ENCODE results near the gene TIPARP.

Gene TIPARP

DNA sequence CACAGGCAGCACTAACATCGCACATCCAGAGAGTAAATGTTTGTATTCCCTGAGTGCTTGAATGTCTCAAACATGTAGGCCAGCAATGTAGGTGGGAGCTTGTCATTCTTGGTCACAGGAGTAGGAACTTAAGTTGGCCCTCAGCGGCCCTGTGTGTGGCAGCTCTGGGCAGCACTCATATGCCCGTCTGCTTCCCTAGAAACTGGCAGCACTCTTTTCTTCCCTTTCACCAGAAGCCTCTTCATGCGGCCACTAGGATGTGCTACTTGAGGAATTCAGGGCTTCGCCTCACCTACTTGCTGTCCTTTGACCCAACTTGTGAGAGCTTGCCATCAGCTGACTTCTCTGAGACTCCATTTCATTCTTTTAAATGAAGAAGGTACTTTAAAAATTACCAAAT is 69.5 kb downstream of the TIPARP start:
- DNase-seq: no peak

DNA sequence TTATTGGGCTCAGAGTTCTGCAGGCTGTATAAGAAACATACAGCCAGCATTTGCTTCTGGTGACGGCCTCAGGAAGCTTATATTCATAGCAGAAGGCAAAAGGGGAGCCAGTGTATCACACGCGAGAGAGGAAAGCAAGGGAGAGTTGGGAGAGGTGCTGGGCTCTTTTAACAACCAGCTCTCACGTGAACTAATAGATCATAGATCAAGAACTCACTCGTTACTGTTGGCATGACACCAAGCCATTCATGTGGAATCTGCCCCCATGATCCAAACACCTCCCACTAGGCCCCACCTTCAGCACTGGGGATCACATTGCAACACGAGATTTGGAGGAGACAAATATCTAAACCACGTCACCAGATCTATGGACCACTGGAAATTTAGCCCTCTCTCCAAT is 70.2 kb downstream of the TIPARP start:
- DNase-seq: no peak

DNA sequence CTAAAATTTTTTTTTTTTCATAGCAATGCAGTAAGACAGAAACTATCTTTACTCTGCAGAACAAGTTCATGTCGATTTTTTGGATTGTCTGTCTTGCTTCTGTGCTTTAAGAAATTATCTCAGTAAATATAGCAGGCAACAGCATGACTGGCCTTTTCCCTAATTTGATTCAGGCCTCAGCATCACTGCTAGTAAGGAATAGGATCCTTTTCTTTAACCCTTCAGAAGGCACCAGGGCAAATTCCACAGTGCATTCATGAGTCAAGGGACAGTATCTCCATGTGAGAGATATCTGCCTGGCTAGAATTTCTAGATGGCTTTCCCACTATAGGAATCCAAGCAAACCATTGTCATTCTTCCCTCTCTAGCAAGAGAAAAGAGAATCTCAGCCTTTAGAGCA is 71.4 kb downstream of the TIPARP start:
- no peak for DNase-seq

DNA sequence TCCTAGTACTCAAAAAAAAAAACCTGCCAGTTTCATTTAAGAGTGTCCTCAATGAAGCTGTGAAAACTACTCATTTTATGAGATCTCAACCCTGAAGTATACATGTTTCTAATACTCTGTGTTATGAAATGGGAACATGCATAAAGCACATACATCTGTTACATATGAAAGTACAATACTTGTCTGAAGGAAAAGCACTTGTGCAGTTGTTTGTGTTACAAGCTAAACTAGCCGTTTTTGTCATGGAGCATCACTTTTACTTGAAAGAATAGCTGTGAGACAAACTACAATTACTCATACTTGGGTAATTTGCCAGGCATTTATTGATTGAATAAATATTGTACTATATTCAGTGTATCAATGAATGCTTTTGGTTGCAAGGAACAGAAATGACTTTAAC is 72.7 kb downstream of the TIPARP start:
- DNase-seq: no peak

DNA sequence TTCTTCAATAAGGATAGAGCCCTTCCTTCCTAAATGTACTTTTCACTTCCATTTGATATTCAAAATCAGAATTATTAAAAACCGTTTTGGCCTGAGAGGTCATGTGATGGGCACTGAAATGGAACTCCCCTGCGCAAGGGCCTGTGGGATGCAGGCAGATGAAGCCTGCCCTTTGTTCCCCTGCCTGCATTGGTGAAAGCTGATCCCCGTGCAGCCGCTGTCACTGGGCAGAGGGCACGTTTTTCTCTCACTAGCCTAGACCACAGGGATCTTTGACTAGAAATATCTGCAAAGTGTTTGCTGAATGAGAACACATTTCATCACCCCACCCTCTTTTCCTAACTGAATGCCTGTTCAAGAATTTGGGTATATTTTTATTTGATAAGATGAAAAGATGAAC is 74.9 kb downstream of the TIPARP start:
- DNase-seq: no peak

DNA sequence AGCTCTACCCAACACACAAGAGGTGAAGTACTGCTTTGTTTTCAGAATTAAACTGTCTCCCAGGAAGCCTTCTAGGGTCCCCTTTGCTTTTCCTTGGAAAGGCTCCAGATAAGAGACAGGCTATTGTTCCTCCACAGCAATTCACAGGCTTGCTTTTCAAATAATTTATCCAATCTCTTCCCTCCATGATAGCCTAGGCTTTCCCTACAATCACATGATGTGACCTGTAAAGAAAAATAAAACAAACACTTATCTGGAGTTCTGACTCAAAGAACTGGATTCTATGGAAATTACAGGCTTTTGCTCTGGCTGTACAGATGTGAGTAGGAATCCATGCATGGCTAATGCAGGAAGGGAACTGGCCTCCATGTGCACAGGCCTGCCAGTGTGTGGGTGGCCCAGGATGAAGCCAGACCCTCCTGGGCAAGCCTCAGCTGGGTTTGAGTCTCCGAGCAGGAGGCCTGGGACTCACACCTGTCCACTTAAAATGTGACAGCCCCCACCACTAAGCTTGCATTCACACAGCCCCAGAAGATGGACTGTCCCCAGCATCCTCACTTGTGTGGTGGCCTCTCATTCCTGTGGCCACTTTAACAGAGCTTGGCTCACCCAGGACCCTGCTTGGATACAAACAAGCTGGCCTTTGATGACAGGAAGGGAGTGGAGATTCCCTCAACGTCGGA is 75.9 kb downstream of the TIPARP start:
- no peak for DNase-seq

DNA sequence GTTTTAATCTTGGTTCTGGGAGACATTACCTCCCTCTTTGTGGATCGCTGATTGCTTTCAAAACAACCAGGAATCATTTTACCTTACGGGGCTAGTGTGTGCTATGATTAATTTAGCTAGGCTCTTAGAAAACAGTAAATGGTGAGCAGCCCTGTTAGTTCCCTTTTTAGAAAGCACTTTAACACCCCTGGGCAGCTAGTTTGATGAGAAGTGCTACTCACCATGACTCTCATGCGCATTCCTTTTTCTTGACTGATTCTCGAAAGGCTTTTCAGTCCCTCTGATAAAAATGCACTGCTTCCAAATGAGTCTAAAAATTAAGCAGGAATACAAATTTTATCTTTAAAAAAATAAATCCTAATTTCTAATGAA is 76.5 kb downstream of the TIPARP start:
- DNase-seq: no peak

DNA sequence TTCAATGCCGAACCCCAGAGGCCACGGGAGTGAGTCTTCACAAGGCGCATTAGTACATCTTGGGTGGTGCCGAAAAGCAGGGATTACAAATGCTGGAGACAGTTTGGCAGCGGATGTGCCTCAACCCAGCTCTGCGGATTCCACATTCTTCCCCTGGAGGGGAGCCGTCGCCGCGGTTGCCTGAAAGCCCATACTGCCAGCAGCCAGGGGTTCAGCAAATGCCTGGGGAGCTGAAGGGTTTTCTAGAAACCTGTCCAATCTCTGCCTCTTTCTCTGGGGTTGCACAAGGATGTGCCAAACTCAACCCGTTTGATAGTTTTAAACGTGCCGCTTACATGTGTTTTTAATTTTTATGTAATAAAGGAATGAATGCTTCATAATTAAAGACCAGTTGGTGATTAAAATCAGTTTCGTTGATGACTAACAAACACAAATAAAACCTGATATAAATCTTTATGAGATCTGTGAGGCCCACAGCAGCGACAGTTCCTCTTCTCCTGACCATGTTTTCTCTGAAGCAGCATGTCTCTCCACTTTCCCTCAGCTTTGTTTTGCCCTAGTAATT is 77.2 kb downstream of the TIPARP start:
- no peak for DNase-seq

Data from NCI-H524 treated with DMSO at 0.1 percent for 48 hours (cell line).